Measurements from ENCODE around the gene FAM3C. TPM values are rescaled to one million over a fixed set of nuclear protein-coding genes. Genes with fewer than 3 reads are reported as not detected.

Gene FAM3C
- total RNA-seq, 5 donors from 2014 or later (not counting 1 experiment from before 2014, with no cell fraction given) = 8.8 to 21.8 (median 14.9) TPM

DNA sequence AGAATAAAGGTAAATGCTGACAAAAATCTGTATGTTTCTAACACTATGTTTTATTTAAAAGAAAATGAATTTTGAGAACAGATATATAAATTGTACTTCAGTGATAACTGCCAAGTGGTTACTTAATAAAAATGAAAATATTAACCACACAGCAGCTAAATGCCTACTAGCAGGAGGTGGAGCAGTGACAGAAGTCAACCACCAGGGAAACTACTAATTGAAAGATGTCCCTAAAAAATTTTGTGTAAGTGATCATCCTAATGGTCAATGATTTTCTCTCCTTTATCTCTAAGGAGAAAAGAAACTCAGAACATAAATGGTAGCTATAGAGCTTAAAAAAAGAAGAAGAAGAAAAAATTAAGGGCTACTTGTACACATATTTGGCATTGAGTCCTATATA lies 44.4 kb downstream of the FAM3C start:
- ATAC-seq (replicated peaks in 1 of 4) = no peak
- Histone ChIP-seq H3K36me3 (ENCODE audit: control insufficient read depth in 2 of 2, extremely low read depth in 1 of 2, insufficient read depth in 1 of 2, low read length in 1 of 2) (peaks cover 0 to 25% of the 10 kb centered on the region in 2 donors), H3K4me3 (ENCODE audit: control insufficient read depth in 1 of 2, extremely low read depth in 1 of 2, low read length in 1 of 2) (no peak overlapping the region), H3K27me3 (replicated peaks in 1 of 2; ENCODE audit: control insufficient read depth in 2 of 2, extremely low read depth in 1 of 2, insufficient read depth in 2 of 2, low read length in 1 of 2) (no peaks in the 10 kb centered on the region), H3K27ac (ENCODE audit: low read length) (no peak overlapping the region), H3K4me1 (ENCODE audit: control insufficient read depth in 1 of 2, extremely low read depth in 1 of 2, insufficient read depth in 2 of 2, low read length in 2 of 2) (no peaks in the 10 kb centered on the region), H3K9me3 (no peaks in the 10 kb centered on the region)
- Mint-ChIP-seq H3K36me3 (peaks cover 47% of the 10 kb centered on the region), H3K4me3 (no peak overlapping the region), H3K27ac (no peak overlapping the region), H3K27me3 (no peaks in the 10 kb centered on the region), H3K9me3 (no peaks in the 10 kb centered on the region), H3K4me1 (no peaks in the 10 kb centered on the region)
- ChIA-PET CTCF (interaction anchor here in 1 of 2 donors (1.6 kb wide), 1 partner anchor 195 kb away, joined by 4 read pairs; no protein-coding TSS in a partner anchor), POLR2A (no interaction called here)
- no peak for DNase-seq

DNA sequence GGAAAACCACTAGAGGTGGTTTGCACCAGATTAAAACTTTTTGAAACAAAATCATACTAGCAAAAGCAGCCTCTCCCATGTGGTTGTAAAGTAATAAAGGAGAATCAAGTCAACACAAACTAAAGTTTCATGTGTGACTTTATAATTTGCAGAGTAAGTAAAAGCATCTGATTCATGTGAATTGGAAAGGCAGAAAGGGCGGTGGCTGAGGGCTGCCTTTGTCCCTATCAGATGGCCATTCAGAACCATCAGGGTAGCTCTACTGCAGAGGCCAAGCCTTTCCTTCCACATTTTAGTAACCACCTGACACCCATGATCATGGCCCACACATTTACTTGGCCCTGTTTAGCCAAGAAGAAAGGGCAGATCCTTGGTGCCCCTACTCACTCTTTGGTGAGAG lies 51.6 kb downstream of the FAM3C start:
- H3K27me3 ChIP-seq (replicated peaks in 1 of 2; ENCODE audit: control insufficient read depth in 2 of 2, extremely low read depth in 1 of 2, insufficient read depth in 2 of 2, low read length in 1 of 2) = no peaks in the 10 kb centered on the region
- Mint-ChIP-seq H3K27me3 (no peaks in the 10 kb centered on the region), H3K36me3 (peaks cover 17% of the 10 kb centered on the region), H3K9me3 (no peaks in the 10 kb centered on the region), H3K27ac (no peak overlapping the region), H3K4me1 (no peaks in the 10 kb centered on the region), H3K4me3 (no peak overlapping the region)
- no CpG with 5 or more reads among the region's 1 CpG for WGBS (ENCODE audit: insufficient coverage)
- DNase-seq = no peak
- no peaks in the 10 kb centered on the region for H3K9me3 ChIP-seq
- ChIA-PET POLR2A (no interaction called here), CTCF (interaction anchor here in 1 of 2 donors (0.7 kb wide), 1 partner anchor 51 kb away, joined by 3 read pairs; the partner anchor contains the start of gene FAM3C)
- no peaks in the 10 kb centered on the region for H3K4me1 ChIP-seq (ENCODE audit: control insufficient read depth in 1 of 2, extremely low read depth in 1 of 2, insufficient read depth in 2 of 2, low read length in 2 of 2)
- no peak for ATAC-seq (replicated peaks in 1 of 4)
- H3K27ac ChIP-seq (ENCODE audit: low read length) = no peak overlapping the region
- H3K36me3 ChIP-seq (ENCODE audit: control insufficient read depth in 2 of 2, extremely low read depth in 1 of 2, insufficient read depth in 1 of 2, low read length in 1 of 2) = no peaks in the 10 kb centered on the region
- H3K4me3 ChIP-seq (ENCODE audit: control insufficient read depth in 1 of 2, extremely low read depth in 1 of 2, low read length in 1 of 2) = no peak overlapping the region

GRCh38 chr7:121344093-121344492 lies 52.0 kb downstream of the FAM3C start:
- POLR2A ChIA-PET = no interaction called here
- Histone ChIP-seq H3K36me3 (ENCODE audit: control insufficient read depth in 2 of 2, extremely low read depth in 1 of 2, insufficient read depth in 1 of 2, low read length in 1 of 2) (no peaks in the 10 kb centered on the region), H3K9me3 (no peaks in the 10 kb centered on the region), H3K4me3 (ENCODE audit: control insufficient read depth in 1 of 2, extremely low read depth in 1 of 2, low read length in 1 of 2) (no peak overlapping the region), H3K27ac (ENCODE audit: low read length) (no peak overlapping the region), H3K4me1 (ENCODE audit: control insufficient read depth in 1 of 2, extremely low read depth in 1 of 2, insufficient read depth in 2 of 2, low read length in 2 of 2) (no peaks in the 10 kb centered on the region), H3K27me3 (replicated peaks in 1 of 2; ENCODE audit: control insufficient read depth in 2 of 2, extremely low read depth in 1 of 2, insufficient read depth in 2 of 2, low read length in 1 of 2) (no peaks in the 10 kb centered on the region)
- H3K27ac Mint-ChIP-seq = no peak overlapping the region
- no peak overlapping the region for H3K4me3 Mint-ChIP-seq
- H3K27me3 Mint-ChIP-seq = no peaks in the 10 kb centered on the region
- no peaks in the 10 kb centered on the region for H3K4me1 Mint-ChIP-seq
- CTCF ChIA-PET = interaction anchor here in 1 of 2 donors (0.7 kb wide), 1 partner anchor 52 kb away, joined by 3 read pairs; the partner anchor contains the start of gene FAM3C
- H3K9me3 Mint-ChIP-seq = no peaks in the 10 kb centered on the region
- WGBS (ENCODE audit: insufficient coverage) = no CpG with 5 or more reads among the region's 2 CpGs
- DNase-seq (no peak), ATAC-seq (replicated peaks in 1 of 4) (no peak)
- H3K36me3 Mint-ChIP-seq = peaks cover 18% of the 10 kb centered on the region

GRCh38 chr7:121343302-121343701 lies 52.8 kb downstream of the FAM3C start:
- ATAC-seq (replicated peaks in 1 of 4) (no peak), DNase-seq (no peak)
- Mint-ChIP-seq H3K4me1 (no peaks in the 10 kb centered on the region), H3K36me3 (peaks cover 22% of the 10 kb centered on the region), H3K27ac (no peak overlapping the region), H3K27me3 (no peaks in the 10 kb centered on the region), H3K4me3 (no peak overlapping the region), H3K9me3 (no peaks in the 10 kb centered on the region)
- Histone ChIP-seq H3K27me3 (replicated peaks in 1 of 2; ENCODE audit: control insufficient read depth in 2 of 2, extremely low read depth in 1 of 2, insufficient read depth in 2 of 2, low read length in 1 of 2) (no peaks in the 10 kb centered on the region), H3K36me3 (ENCODE audit: control insufficient read depth in 2 of 2, extremely low read depth in 1 of 2, insufficient read depth in 1 of 2, low read length in 1 of 2) (no peaks in the 10 kb centered on the region), H3K27ac (ENCODE audit: low read length) (no peak overlapping the region), H3K9me3 (no peaks in the 10 kb centered on the region), H3K4me3 (ENCODE audit: control insufficient read depth in 1 of 2, extremely low read depth in 1 of 2, low read length in 1 of 2) (no peak overlapping the region), H3K4me1 (ENCODE audit: control insufficient read depth in 1 of 2, extremely low read depth in 1 of 2, insufficient read depth in 2 of 2, low read length in 2 of 2) (no peaks in the 10 kb centered on the region)
- CTCF ChIA-PET = no interaction called here
- POLR2A ChIA-PET = no interaction called here
- WGBS (ENCODE audit: insufficient coverage) = no CpG with 5 or more reads among the region's 3 CpGs

DNA sequence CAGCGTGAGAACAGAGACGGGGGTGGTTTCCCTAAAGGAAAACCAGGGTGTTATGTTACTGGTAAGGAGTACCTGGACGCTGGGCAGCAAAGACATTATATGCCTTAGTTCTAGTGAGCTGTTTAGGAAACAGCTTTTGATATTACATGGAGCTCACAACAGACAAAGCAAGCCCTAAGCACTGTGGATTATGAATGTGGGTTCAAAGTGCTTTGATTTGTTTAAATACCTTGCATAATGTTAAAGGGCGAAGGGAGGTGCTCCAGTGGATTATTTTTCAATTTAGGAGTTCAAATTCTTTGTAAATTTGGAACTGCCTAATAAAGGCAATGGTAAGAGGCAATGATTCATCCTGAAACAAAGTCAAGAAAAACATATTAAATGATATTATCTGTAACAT lies 53.5 kb downstream of the FAM3C start:
- Mint-ChIP-seq H3K4me1 (no peaks in the 10 kb centered on the region), H3K4me3 (no peak overlapping the region), H3K36me3 (peaks cover 22% of the 10 kb centered on the region), H3K27me3 (no peaks in the 10 kb centered on the region), H3K9me3 (no peaks in the 10 kb centered on the region), H3K27ac (no peak overlapping the region)
- 100% methylated on average over 2 of the region's 4 CpGs for WGBS (ENCODE audit: insufficient coverage)
- Histone ChIP-seq H3K27ac (ENCODE audit: low read length) (no peak overlapping the region), H3K36me3 (ENCODE audit: control insufficient read depth in 2 of 2, extremely low read depth in 1 of 2, insufficient read depth in 1 of 2, low read length in 1 of 2) (no peaks in the 10 kb centered on the region), H3K27me3 (replicated peaks in 1 of 2; ENCODE audit: control insufficient read depth in 2 of 2, extremely low read depth in 1 of 2, insufficient read depth in 2 of 2, low read length in 1 of 2) (no peaks in the 10 kb centered on the region), H3K4me1 (ENCODE audit: control insufficient read depth in 1 of 2, extremely low read depth in 1 of 2, insufficient read depth in 2 of 2, low read length in 2 of 2) (no peaks in the 10 kb centered on the region), H3K9me3 (no peaks in the 10 kb centered on the region), H3K4me3 (ENCODE audit: control insufficient read depth in 1 of 2, extremely low read depth in 1 of 2, low read length in 1 of 2) (no peak overlapping the region)
- ATAC-seq (replicated peaks in 1 of 4) (no peak), DNase-seq (no peak)
- ChIA-PET POLR2A (no interaction called here), CTCF (no interaction called here)

DNA sequence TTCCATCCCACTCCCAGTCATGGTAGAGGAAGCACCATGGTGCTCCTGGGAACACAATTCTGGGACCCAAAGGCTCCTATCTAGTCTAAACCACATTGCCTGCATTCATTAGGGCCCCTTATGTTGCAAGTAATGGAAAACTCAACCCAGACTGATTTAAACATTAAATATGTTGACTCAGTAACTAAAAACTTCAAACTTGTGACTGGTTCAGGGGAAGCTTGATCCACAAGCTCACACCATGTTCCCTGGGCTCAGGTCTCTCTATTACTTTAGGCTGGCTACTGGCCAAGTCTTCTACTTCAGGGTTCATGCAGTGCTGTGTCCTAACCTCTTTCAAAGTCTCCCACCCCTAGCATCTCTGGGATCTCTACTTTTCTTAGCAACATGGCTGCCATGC lies 54.2 kb downstream of the FAM3C start:
- Mint-ChIP-seq H3K27me3 (no peaks in the 10 kb centered on the region), H3K36me3 (peaks cover 16% of the 10 kb centered on the region), H3K27ac (no peak overlapping the region), H3K4me1 (no peaks in the 10 kb centered on the region), H3K4me3 (no peak overlapping the region), H3K9me3 (no peaks in the 10 kb centered on the region)
- Histone ChIP-seq H3K9me3 (no peaks in the 10 kb centered on the region), H3K4me3 (ENCODE audit: control insufficient read depth in 1 of 2, extremely low read depth in 1 of 2, low read length in 1 of 2) (no peak overlapping the region), H3K4me1 (ENCODE audit: control insufficient read depth in 1 of 2, extremely low read depth in 1 of 2, insufficient read depth in 2 of 2, low read length in 2 of 2) (no peaks in the 10 kb centered on the region), H3K27ac (ENCODE audit: low read length) (no peak overlapping the region), H3K27me3 (replicated peaks in 1 of 2; ENCODE audit: control insufficient read depth in 2 of 2, extremely low read depth in 1 of 2, insufficient read depth in 2 of 2, low read length in 1 of 2) (no peaks in the 10 kb centered on the region), H3K36me3 (ENCODE audit: control insufficient read depth in 2 of 2, extremely low read depth in 1 of 2, insufficient read depth in 1 of 2, low read length in 1 of 2) (no peaks in the 10 kb centered on the region)
- ChIA-PET POLR2A (no interaction called here), CTCF (no interaction called here)
- DNase-seq = no peak
- no peak for ATAC-seq (replicated peaks in 1 of 4)

DNA sequence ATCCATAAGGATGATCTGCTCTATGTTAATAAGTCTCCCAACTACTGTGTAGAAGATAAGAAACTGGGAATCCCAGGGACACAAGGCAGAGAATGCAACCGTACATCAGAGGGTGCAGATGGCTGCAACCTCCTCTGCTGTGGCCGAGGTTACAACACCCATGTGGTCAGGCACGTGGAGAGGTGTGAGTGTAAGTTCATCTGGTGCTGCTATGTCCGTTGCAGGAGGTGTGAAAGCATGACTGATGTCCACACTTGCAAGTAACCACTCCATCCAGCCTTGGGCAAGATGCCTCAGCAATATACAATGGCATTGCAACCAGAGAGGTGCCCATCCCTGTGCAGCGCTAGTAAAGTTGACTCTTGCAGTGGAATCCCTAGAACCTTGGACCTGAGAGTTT lies 57.0 kb downstream of the FAM3C start:
- DNase-seq (no peak), ATAC-seq (replicated peaks in 1 of 4) (no peak)
- Histone ChIP-seq H3K4me3 (ENCODE audit: control insufficient read depth in 1 of 2, extremely low read depth in 1 of 2, low read length in 1 of 2) (no peak overlapping the region), H3K27me3 (replicated peaks in 1 of 2; ENCODE audit: control insufficient read depth in 2 of 2, extremely low read depth in 1 of 2, insufficient read depth in 2 of 2, low read length in 1 of 2) (no peaks in the 10 kb centered on the region), H3K9me3 (no peaks in the 10 kb centered on the region), H3K36me3 (ENCODE audit: control insufficient read depth in 2 of 2, extremely low read depth in 1 of 2, insufficient read depth in 1 of 2, low read length in 1 of 2) (no peaks in the 10 kb centered on the region), H3K4me1 (ENCODE audit: control insufficient read depth in 1 of 2, extremely low read depth in 1 of 2, insufficient read depth in 2 of 2, low read length in 2 of 2) (no peaks in the 10 kb centered on the region), H3K27ac (ENCODE audit: low read length) (no peak overlapping the region)
- no peak overlapping the region for H3K27ac Mint-ChIP-seq
- no peak overlapping the region for H3K4me3 Mint-ChIP-seq
- 68% methylated on average over 3 of the region's 5 CpGs for WGBS (ENCODE audit: insufficient coverage)
- ChIA-PET POLR2A (no interaction called here), CTCF (no interaction called here)
- peaks cover 5 to 7% of the 10 kb centered on the region in 2 donors for H3K27me3 Mint-ChIP-seq
- H3K36me3 Mint-ChIP-seq = peaks cover 12% of the 10 kb centered on the region
- no peaks in the 10 kb centered on the region for H3K4me1 Mint-ChIP-seq
- no peaks in the 10 kb centered on the region for H3K9me3 Mint-ChIP-seq

Measured in T-cell (primary cell).